ENCODE data around the gene ACLY. TPM values are rescaled to one million over a fixed set of nuclear protein-coding genes. Genes with fewer than 3 reads are reported as not detected.

Gene ACLY
- total RNA-seq, 2 experiments from 2014 or later: 102 to 222 TPM

DNA sequence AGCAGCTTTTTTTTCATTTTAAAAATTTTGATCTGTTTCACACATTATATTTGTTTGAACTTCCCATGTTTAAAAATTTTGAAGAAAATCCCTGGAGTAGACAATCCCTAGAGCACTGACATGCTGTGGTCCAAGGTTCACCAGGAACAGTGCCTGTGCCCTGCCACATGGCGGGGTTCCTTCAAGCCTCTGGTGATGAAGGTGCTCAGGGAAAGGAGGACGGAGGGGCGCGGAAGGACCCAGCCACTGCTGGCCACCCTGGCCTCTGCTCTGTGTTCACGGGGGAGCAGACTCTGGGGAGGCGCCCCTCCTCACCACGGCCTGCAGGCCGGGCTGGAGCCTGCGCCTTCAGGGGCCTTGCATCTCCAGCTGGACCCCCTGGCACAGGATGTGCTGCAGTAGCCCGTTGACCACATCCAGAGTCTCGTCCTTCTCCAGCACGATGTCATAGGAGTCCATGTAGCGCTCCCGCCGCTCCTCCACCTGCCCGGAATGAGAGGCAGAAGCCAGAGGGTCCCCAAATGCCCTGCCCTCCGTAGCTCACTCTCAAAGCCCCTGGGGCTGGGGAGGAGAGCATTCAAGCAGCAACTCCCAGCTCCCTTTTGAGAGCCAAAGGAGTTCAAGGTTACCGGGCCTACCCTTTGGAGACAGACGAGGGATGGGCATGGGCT lies 93.4 kb downstream of the ACLY start:
- Histone ChIP-seq H3K4me2 (ENCODE audit: low read length) (no peak overlapping the region), H3K4me3 (ENCODE audit: low read depth, low read length, poor library complexity, severe bottlenecking) (no peak overlapping the region), H3K79me2 (ENCODE audit: insufficient read depth, low read depth, low read length) (no peaks in the 10 kb centered on the region), H3K9me3 (ENCODE audit: low read length) (no peaks in the 10 kb centered on the region), H2AFZ (ENCODE audit: low read length) (no peak overlapping the region), H3K9me2 (ENCODE audit: insufficient read depth, low read length) (no peaks in the 10 kb centered on the region), H4K20me1 (ENCODE audit: insufficient read depth, low read length) (no peaks in the 10 kb centered on the region), H3K4me1 (ENCODE audit: insufficient read depth, low read length, poor library complexity, severe bottlenecking) (no peaks in the 10 kb centered on the region), H3K27ac (ENCODE audit: low read depth, low read length, poor library complexity, severe bottlenecking) (no peak overlapping the region), H3K36me3 (ENCODE audit: insufficient read depth, low read length) (no peaks in the 10 kb centered on the region)
- DNase-seq (ENCODE audit: low spot score): no peak
- no TSS peak for BruUV-seq (replicated peaks)
- ChIA-PET POLR2A (interaction anchor here (0.5 kb wide), 1 partner anchor 25 kb away, joined by 4 read pairs; no protein-coding TSS in a partner anchor), CTCF (ENCODE audit: unreplicated experiment) (no interaction called here)
- intact Hi-C loops (cut with micrococcal nuclease; ENCODE audit: unreplicated experiment): no loop called here
- TF ChIP-seq, protein P1, sequence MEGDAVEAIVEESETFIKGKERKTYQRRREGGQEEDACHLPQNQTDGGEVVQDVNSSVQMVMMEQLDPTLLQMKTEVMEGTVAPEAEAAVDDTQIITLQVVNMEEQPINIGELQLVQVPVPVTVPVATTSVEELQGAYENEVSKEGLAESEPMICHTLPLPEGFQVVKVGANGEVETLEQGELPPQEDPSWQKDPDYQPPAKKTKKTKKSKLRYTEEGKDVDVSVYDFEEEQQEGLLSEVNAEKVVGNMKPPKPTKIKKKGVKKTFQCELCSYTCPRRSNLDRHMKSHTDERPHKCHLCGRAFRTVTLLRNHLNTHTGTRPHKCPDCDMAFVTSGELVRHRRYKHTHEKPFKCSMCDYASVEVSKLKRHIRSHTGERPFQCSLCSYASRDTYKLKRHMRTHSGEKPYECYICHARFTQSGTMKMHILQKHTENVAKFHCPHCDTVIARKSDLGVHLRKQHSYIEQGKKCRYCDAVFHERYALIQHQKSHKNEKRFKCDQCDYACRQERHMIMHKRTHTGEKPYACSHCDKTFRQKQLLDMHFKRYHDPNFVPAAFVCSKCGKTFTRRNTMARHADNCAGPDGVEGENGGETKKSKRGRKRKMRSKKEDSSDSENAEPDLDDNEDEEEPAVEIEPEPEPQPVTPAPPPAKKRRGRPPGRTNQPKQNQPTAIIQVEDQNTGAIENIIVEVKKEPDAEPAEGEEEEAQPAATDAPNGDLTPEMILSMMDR (conservative IDR thresholded peaks at IDR 0.05; ENCODE audit: low read length): no peak
- no peak for TF ChIP-seq EZH2phosphoT487 (IDR thresholded peaks at IDR 0.05; ENCODE audit: borderline replicate concordance, low read depth, low read length)

DNA sequence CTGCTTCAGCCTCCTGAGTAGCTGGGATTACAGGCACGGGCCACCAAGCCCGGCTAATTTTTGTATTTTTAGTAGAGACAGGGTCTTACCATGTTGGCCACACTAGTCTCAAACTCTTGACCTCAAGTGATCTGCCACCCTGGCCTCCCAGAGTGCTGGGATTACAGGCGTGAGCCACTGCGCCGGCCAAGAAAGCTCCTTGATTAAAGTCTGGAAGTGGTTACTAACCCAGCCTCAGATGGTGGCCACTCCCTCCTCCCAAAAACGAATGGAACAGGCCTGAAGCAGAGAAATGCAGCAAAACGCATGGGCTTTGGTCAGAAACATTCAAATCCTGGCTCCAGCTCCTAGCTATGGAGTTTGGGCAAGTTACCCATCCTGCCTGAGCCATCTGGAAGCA lies 94.7 kb downstream of the ACLY start:
- no TSS peak for BruUV-seq (replicated peaks)
- DNase-seq (ENCODE audit: low spot score): no peak
- POLR2A ChIA-PET: no interaction called here

DNA sequence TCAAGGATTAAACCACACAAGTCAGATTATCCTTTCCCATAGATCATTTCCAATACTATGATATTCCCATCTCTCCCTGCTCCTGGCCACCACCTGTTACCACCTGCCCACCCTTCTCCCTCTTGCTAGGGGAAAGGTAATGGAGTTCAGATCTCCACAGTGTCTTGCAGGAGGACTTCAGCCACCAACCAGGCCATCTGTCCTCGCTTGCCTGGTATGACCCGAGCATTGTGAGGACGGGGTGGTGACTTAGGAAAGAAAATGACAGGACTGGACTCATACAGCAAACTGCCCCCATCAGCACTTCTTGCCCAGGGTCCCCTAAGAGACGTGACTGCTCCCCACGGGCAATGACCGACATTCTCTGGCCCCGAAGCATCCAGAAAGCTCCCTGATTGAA lies 95.2 kb downstream of the ACLY start:
- intact Hi-C loops (cut with micrococcal nuclease; ENCODE audit: unreplicated experiment): no loop called here
- ChIA-PET POLR2A (interaction anchor here (0.7 kb wide), 1 partner anchor 12 kb away, joined by 3 read pairs; the partner anchor contains the start of gene P3H4), CTCF (ENCODE audit: unreplicated experiment) (no interaction called here)

More for the DNA sequence above, 94.7 kb downstream of the ACLY start:
- Histone ChIP-seq H3K4me3 (ENCODE audit: low read depth, low read length, poor library complexity, severe bottlenecking) (no peak overlapping the region), H3K79me2 (ENCODE audit: insufficient read depth, low read depth, low read length) (no peaks in the 10 kb centered on the region), H3K9me3 (ENCODE audit: low read length) (no peaks in the 10 kb centered on the region), H3K4me1 (ENCODE audit: insufficient read depth, low read length, poor library complexity, severe bottlenecking) (no peaks in the 10 kb centered on the region), H4K20me1 (ENCODE audit: insufficient read depth, low read length) (no peaks in the 10 kb centered on the region), H3K27ac (ENCODE audit: low read depth, low read length, poor library complexity, severe bottlenecking) (no peak overlapping the region), H2AFZ (ENCODE audit: low read length) (no peak overlapping the region), H3K36me3 (ENCODE audit: insufficient read depth, low read length) (no peaks in the 10 kb centered on the region), H3K4me2 (ENCODE audit: low read length) (no peak overlapping the region), H3K9me2 (ENCODE audit: insufficient read depth, low read length) (no peaks in the 10 kb centered on the region)
- TF ChIP-seq EZH2phosphoT487 (IDR thresholded peaks at IDR 0.05; ENCODE audit: borderline replicate concordance, low read depth, low read length): no peak
- TF ChIP-seq, protein P1 (conservative IDR thresholded peaks at IDR 0.05; ENCODE audit: low read length): no peak
- intact Hi-C loops (cut with micrococcal nuclease; ENCODE audit: unreplicated experiment): no loop called here
- CTCF ChIA-PET (ENCODE audit: unreplicated experiment): no interaction called here

More for the DNA sequence above, 95.2 kb downstream of the ACLY start:
- H3K4me3 ChIP-seq (ENCODE audit: low read depth, low read length, poor library complexity, severe bottlenecking): no peak overlapping the region
- TF ChIP-seq, protein P1 (conservative IDR thresholded peaks at IDR 0.05; ENCODE audit: low read length): no peak
- TF ChIP-seq EZH2phosphoT487 (IDR thresholded peaks at IDR 0.05; ENCODE audit: borderline replicate concordance, low read depth, low read length): no peak
- no peaks in the 10 kb centered on the region for H3K4me1 ChIP-seq (ENCODE audit: insufficient read depth, low read length, poor library complexity, severe bottlenecking)
- no peaks in the 10 kb centered on the region for H3K36me3 ChIP-seq (ENCODE audit: insufficient read depth, low read length)
- no peak for DNase-seq (ENCODE audit: low spot score)
- H3K9me2 ChIP-seq (ENCODE audit: insufficient read depth, low read length): no peaks in the 10 kb centered on the region
- no peak overlapping the region for H2AFZ ChIP-seq (ENCODE audit: low read length)
- no peak overlapping the region for H3K27ac ChIP-seq (ENCODE audit: low read depth, low read length, poor library complexity, severe bottlenecking)
- no peak overlapping the region for H3K4me2 ChIP-seq (ENCODE audit: low read length)
- no peaks in the 10 kb centered on the region for H3K9me3 ChIP-seq (ENCODE audit: low read length)
- no peaks in the 10 kb centered on the region for H3K79me2 ChIP-seq (ENCODE audit: insufficient read depth, low read depth, low read length)
- BruUV-seq (replicated peaks): no TSS peak
- no peaks in the 10 kb centered on the region for H4K20me1 ChIP-seq (ENCODE audit: insufficient read depth, low read length)
